ENCODE results near the gene ZNF683. TPM values are rescaled to one million over a fixed set of nuclear protein-coding genes. Genes with fewer than 3 reads are reported as not detected.

Gene ZNF683
- total and polyA plus RNA-seq, 9 of the 15 experiments (the other 6 are each of a cell fraction or from before 2014, with no cell fraction given): not detected

DNA sequence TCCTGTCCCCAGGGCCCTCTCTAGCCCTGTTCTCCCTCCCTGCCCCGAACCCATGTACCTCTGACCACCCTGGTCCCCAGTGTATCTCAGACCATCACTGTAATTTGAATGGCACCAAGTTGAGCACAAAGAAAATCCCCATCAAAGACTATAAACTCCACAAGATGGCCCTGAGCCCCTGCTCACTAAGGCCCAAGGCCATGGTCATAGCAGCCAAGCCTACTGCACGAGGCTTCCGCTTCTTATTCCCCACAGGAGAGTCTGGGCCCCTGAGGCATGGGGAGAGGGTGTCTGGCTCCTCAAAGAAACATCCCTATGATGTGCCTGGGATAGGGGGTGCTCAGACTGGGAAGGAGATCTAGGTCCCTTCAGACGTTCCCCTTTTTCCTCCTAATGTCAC lies 4.5 kb downstream of the ZNF683 start:
- Histone ChIP-seq H3K9ac (ENCODE audit: insufficient read depth in 1 of 2, low read depth in 2 of 2, low read length in 2 of 2) (no peak overlapping the region), H3K4me3 (no peak overlapping the region), H3K79me2 (ENCODE audit: control insufficient read depth, insufficient read depth, low read length) (no peaks in the 10 kb centered on the region), H3K9me1 (ENCODE audit: control insufficient read depth, insufficient read depth, low read length) (no peaks in the 10 kb centered on the region), H3K4me2 (ENCODE audit: insufficient read depth, low read length) (no peak overlapping the region), H2AFZ (ENCODE audit: low read depth, low read length) (peak overlapping the region; percentile 36), H3K27me3 (ENCODE audit: control insufficient read depth in 2 of 2, insufficient read depth in 2 of 2, low read length in 2 of 2) (no peaks in the 10 kb centered on the region), H3K27ac (ENCODE audit: extremely low read depth, low read depth, low read length) (no peak overlapping the region), H3K9me3 (replicated peaks; ENCODE audit: control insufficient read depth, insufficient read depth, low read depth, low read length) (peaks cover 4% of the 10 kb centered on the region; the same call in 1 of the 2 replicates), H3K4me1 (replicated peaks in 1 of 2; ENCODE audit: control insufficient read depth in 2 of 2, insufficient read depth in 2 of 2, low read length in 2 of 2) (peaks cover 0 to 9% of the 10 kb centered on the region in 2 experiments; a peak in 3 of 5 replicates), H4K20me1 (replicated peaks; ENCODE audit: control insufficient read depth, insufficient read depth, low read length) (no peaks in the 10 kb centered on the region), H3K36me3 (ENCODE audit: control insufficient read depth, insufficient read depth, low read length) (no peaks in the 10 kb centered on the region)
- no peak for FAIRE-seq
- in situ Hi-C loops (cut with MboI): no loop called here
- ATAC-seq: peak; percentile 10; the same call in 1 of the 3 replicates
- POLR2A ChIA-PET: interaction anchor here (1.1 to 1.2 kb wide), 2 partner anchors 8 to 10 kb away, joined by 3 read pairs; no protein-coding TSS in a partner anchor
- DNase-seq (ENCODE audit: extremely low read depth in 1 of 4, low spot score in 3 of 4): no peak
- 20% methylated on average over 4 of the region's 4 CpGs for WGBS (ENCODE audit: insufficient coverage, low coverage, missing lambda C conversion rate)
- CTCF ChIA-PET (ENCODE audit: low intra/inter-chr PET ratio): no interaction called here
- BruUV-seq (replicated peaks): no TSS peak
- intact Hi-C loops (cut with micrococcal nuclease): loop anchor here (1.0 kb wide), 1 partner anchor 23 kb away; no protein-coding TSS in a partner anchor
- TF ChIP-seq BCL6 (CRISPR knock-in tag; IDR thresholded peaks at IDR 0.05): no peak
- TF ChIP-seq NONO (IDR thresholded peaks at IDR 0.05; ENCODE audit: low read depth in 2 of 2, low read length in 1 of 2): no peak
- no peak for TF ChIP-seq CBX8 (IDR thresholded peaks at IDR 0.05; ENCODE audit: borderline replicate concordance, extremely low read depth, low read depth, low read length, poor library complexity, severe bottlenecking)
- TF ChIP-seq CTCF (IDR thresholded peaks at IDR 0.05 in 2 of 3, conservative IDR thresholded peaks at IDR 0.05 in 1 of 3; ENCODE audit: insufficient read depth in 2 of 3, low read depth in 1 of 3, low read length in 3 of 3): peak in 2 of 3 experiments; percentile 21 to 44; a peak in 3 of 6 replicates
- peak; percentile 63; the same call in 1 of the 2 replicates for TF ChIP-seq ZNF24 (IDR thresholded peaks at IDR 0.05)
- no peak for TF ChIP-seq ZNF551 (CRISPR knock-in tag; IDR thresholded peaks at IDR 0.05)
- TF ChIP-seq, protein P1, sequence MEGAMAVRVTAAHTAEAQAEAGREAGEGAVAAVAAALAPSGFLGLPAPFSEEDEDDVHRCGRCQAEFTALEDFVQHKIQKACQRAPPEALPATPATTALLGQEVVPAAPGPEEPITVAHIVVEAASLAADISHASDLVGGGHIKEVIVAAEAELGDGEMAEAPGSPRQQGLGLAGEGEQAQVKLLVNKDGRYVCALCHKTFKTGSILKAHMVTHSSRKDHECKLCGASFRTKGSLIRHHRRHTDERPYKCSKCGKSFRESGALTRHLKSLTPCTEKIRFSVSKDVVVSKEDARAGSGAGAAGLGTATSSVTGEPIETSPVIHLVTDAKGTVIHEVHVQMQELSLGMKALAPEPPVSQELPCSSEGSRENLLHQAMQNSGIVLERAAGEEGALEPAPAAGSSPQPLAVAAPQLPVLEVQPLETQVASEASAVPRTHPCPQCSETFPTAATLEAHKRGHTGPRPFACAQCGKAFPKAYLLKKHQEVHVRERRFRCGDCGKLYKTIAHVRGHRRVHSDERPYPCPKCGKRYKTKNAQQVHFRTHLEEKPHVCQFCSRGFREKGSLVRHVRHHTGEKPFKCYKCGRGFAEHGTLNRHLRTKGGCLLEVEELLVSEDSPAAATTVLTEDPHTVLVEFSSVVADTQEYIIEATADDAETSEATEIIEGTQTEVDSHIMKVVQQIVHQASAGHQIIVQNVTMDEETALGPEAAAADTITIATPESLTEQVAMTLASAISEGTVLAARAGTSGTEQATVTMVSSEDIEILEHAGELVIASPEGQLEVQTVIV (CRISPR knock-in tag; IDR thresholded peaks at IDR 0.05; ENCODE audit: borderline replicate concordance): no peak
- TF ChIP-seq RAD21 (CRISPR knock-in tag; conservative IDR thresholded peaks at IDR 0.05 in 1 of 2, IDR thresholded peaks at IDR 0.05 in 1 of 2): peak; percentile 33 to 62; a peak in 3 of 4 replicates
- no peak for TF ChIP-seq ZC3H11A (IDR thresholded peaks at IDR 0.05; ENCODE audit: low read depth, low read length)
- TF ChIP-seq SNIP1 (IDR thresholded peaks at IDR 0.05; ENCODE audit: low read depth): no peak
- TF ChIP-seq, protein P2, sequence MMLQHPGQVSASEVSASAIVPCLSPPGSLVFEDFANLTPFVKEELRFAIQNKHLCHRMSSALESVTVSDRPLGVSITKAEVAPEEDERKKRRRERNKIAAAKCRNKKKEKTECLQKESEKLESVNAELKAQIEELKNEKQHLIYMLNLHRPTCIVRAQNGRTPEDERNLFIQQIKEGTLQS (IDR thresholded peaks at IDR 0.05): no peak
- TF ChIP-seq, protein P2 (CRISPR knock-in tag; conservative IDR thresholded peaks at IDR 0.05): no peak
